HT-29 (cell line): Measurements from ENCODE around the gene HINFP. TPM values are rescaled to one million over a fixed set of nuclear protein-coding genes. Genes with fewer than 3 reads are reported as not detected.
"Not testable (repeated sequence)": the region's sequence is repeated elsewhere in the genome, so short reads cannot be mapped to it uniquely, and the experiment has no call there.

Experiments
- DNase-seq: peaks from one replicate; pipeline ENCODE4 v3.0.0-alpha.2; 2015; ENCODE audit warnings: low spot score
- total RNA-seq: library from RNA; depleted of rRNA; stranded (reverse); fragments of >200 nt; shearing (Covaris generic); gene quantifications from 2 replicates; pipeline ENCODE4 v1.2.3, GENCODE V29; 2014; rRNA removed

HINFP gene
- total RNA-seq, 1 experiment from 2014 or later: 15.5 TPM

- DNase-seq: not testable (repeated sequence)
Observed at GRCh38 chr11:119184399-119184798, 63.0 kb downstream of the HINFP start.

Other genes starting within 250 kb of the HINFP start
- gene CXCR5, start 237.7 kb upstream of the HINFP start, total RNA-seq: not detected in 2 replicates
- 77.9 and 94.4 TPM in 2 replicates for gene BCL9L, start 195.7 kb upstream of the HINFP start, total RNA-seq
- 0.31 TPM in 1 of 2 replicates, not detected in the other for gene UPK2, start 165.3 kb upstream of the HINFP start, total RNA-seq
- gene FOXR1, start 149.8 kb upstream of the HINFP start, total RNA-seq: not detected in 2 replicates
- 40.3 and 40.9 TPM in 2 replicates for gene CENATAC, start 123.4 kb upstream of the HINFP start, total RNA-seq
- 404 and 493 TPM in 2 replicates for gene RPS25, start 103.2 kb upstream of the HINFP start, total RNA-seq
- 60.5 and 75.0 TPM in 2 replicates for gene TRAPPC4, start 102.8 kb upstream of the HINFP start, total RNA-seq
- gene SLC37A4, start 90.7 kb upstream of the HINFP start, total RNA-seq: 41.3 and 45.0 TPM in 2 replicates
- gene HYOU1, start 64.4 kb upstream of the HINFP start, total RNA-seq: 161 TPM in 2 replicates
- gene VPS11, start 53.8 kb upstream of the HINFP start, total RNA-seq: 32.6 and 47.8 TPM in 2 replicates
- gene HMBS, start 36.7 kb upstream of the HINFP start, total RNA-seq: 21.9 and 25.1 TPM in 2 replicates
- gene DPAGT1, start 19.7 kb upstream of the HINFP start, total RNA-seq: 67.2 and 93.2 TPM in 2 replicates
- gene C2CD2L, start 14.2 kb upstream of the HINFP start, total RNA-seq: 31.9 and 40.4 TPM in 2 replicates
- not detected in 2 replicates for gene ABCG4, start 27.5 kb downstream of the HINFP start, total RNA-seq
- gene NLRX1, start 47.1 kb downstream of the HINFP start, total RNA-seq: 13.1 and 21.1 TPM in 2 replicates
- 1.8 TPM in 2 replicates for gene NHERF4, start 63.9 kb downstream of the HINFP start, total RNA-seq
- gene CBL, start 84.8 kb downstream of the HINFP start, total RNA-seq: 6.5 and 8.3 TPM in 2 replicates
- 6.4 and 9.9 TPM in 2 replicates for gene MCAM, start 195.6 kb downstream of the HINFP start, total RNA-seq
- gene RNF26, start 212.9 kb downstream of the HINFP start, total RNA-seq: 13.3 and 14.8 TPM in 2 replicates
- gene C1QTNF5, start 219.3 kb downstream of the HINFP start, total RNA-seq: 0.47 and 0.56 TPM in 2 replicates
- gene MFRP, start 225.1 kb downstream of the HINFP start, total RNA-seq: not detected in 2 replicates